SK-N-SH treated with all-trans-retinoic acid at 6 μM for 48 hours (cell line): Measurements from ENCODE around the gene HDDC2.

Experiments
- ATAC-seq: fragments of 200-7000 bp; cut with Tn5 transposase; 3 replicates; pipeline ENCODE4 v1.9.1; 2020; ENCODE audit warnings: mild to moderate bottlenecking, moderate library complexity
- ARNTL ChIP-seq: fragments of 450-650 bp; formaldehyde crosslinking; IDR thresholded peaks from 2 replicates; pipeline ENCODE4 v1.5.0; 2020; ENCODE audit warnings: low read depth, mild to moderate bottlenecking, moderate library complexity, borderline replicate concordance
- BACH2 ChIP-seq: fragments of 250-450 bp; sonication (Bioruptor Pico); IDR thresholded peaks from 2 replicates; pipeline ENCODE4 v1.9.0; 2021; ENCODE audit warnings: mild to moderate bottlenecking, borderline replicate concordance
- CSDC2 ChIP-seq: fragments of 250-450 bp; sonication (Bioruptor Pico); IDR thresholded peaks from 2 replicates; pipeline ENCODE4 v1.5.0; 2020; ENCODE audit warnings: mild to moderate bottlenecking, moderate library complexity
- ESRRG ChIP-seq: fragments of 250-450 bp; sonication (Bioruptor Pico); IDR thresholded peaks from 2 replicates; pipeline ENCODE4 v1.6.1; 2021; ENCODE audit warnings: mild to moderate bottlenecking
- GLIS3 ChIP-seq: fragments of 250-450 bp; sonication (Bioruptor Pico); IDR thresholded peaks from 2 replicates; pipeline ENCODE4 v1.5.0; 2020; ENCODE audit warnings: mild to moderate bottlenecking, moderate library complexity
- ISL1 ChIP-seq: fragments of 250-450 bp; sonication (Bioruptor Pico); IDR thresholded peaks from 2 replicates; pipeline ENCODE4 v2.1.2; 2022; ENCODE audit warnings: mild to moderate bottlenecking, moderate library complexity
- PATZ1 ChIP-seq: fragments of 250-450 bp; sonication (Bioruptor Pico); IDR thresholded peaks from 2 replicates; pipeline ENCODE4 v1.8.0; 2020; ENCODE audit warnings: mild to moderate bottlenecking, moderate library complexity, borderline replicate concordance
- POU6F1 ChIP-seq: fragments of 250-450 bp; sonication (Bioruptor Pico); IDR thresholded peaks from 2 replicates; pipeline ENCODE4 v1.8.0; 2021; ENCODE audit warnings: low read depth, mild to moderate bottlenecking, moderate library complexity, borderline replicate concordance
- PPARA ChIP-seq: fragments of 250-450 bp; sonication (Bioruptor Pico); IDR thresholded peaks from 2 replicates; pipeline ENCODE4 v1.5.0; 2020; ENCODE audit warnings: mild to moderate bottlenecking, borderline replicate concordance
- RARB ChIP-seq: fragments of 250-450 bp; sonication (Bioruptor Pico); IDR thresholded peaks from 2 replicates; pipeline ENCODE4 v1.8.0; 2021; ENCODE audit warnings: mild to moderate bottlenecking, moderate library complexity
- SNAI2 ChIP-seq: fragments of 250-450 bp; sonication (Bioruptor Pico); IDR thresholded peaks from 2 replicates; pipeline ENCODE4 v1.5.0; 2020; ENCODE audit warnings: mild to moderate bottlenecking, moderate library complexity
- TOX ChIP-seq: fragments of 250-450 bp; sonication (Bioruptor Pico); IDR thresholded peaks from 2 replicates; pipeline ENCODE4 v1.8.0; 2021; ENCODE audit warnings: mild to moderate bottlenecking, moderate library complexity, borderline replicate concordance
- TSHZ2 ChIP-seq: fragments of 250-450 bp; sonication (Bioruptor Pico); IDR thresholded peaks from 2 replicates; pipeline ENCODE4 v1.5.0; 2020; ENCODE audit warnings: mild to moderate bottlenecking, moderate library complexity
- ZC3H10 ChIP-seq: fragments of 250-450 bp; sonication (Bioruptor Pico); IDR thresholded peaks from 2 replicates; pipeline ENCODE4 v1.5.1; 2021; ENCODE audit warnings: mild to moderate bottlenecking, moderate library complexity
- ZFP3 ChIP-seq: fragments of 250-450 bp; sonication (Bioruptor Pico); IDR thresholded peaks from 2 replicates; pipeline ENCODE4 v1.5.0; 2020; ENCODE audit warnings: mild to moderate bottlenecking, moderate library complexity
- ZFP30 ChIP-seq: fragments of 450-650 bp; formaldehyde crosslinking; IDR thresholded peaks from 2 replicates; pipeline ENCODE4 v1.5.0; 2022; ENCODE audit warnings: mild to moderate bottlenecking, moderate library complexity
- ZNF565 ChIP-seq: fragments of 450-650 bp; formaldehyde crosslinking; conservative IDR thresholded peaks from 2 replicates; pipeline ENCODE4 v1.5.0; 2020; ENCODE audit warnings: low read depth, mild to moderate bottlenecking, moderate library complexity
- TF ChIP-seq, protein P1 (sequence below): fragments of 250-450 bp; sonication (Bioruptor Pico); IDR thresholded peaks from 2 replicates; pipeline ENCODE4 v1.5.1; 2021; ENCODE audit warnings: mild to moderate bottlenecking, moderate library complexity

The HDDC2 gene

GRCh38 chr6:125346201-125346925 lies 44.6 kb upstream of the HDDC2 start (continued):
- TF ChIP-seq POU6F1 (CRISPR knock-in tag) (no peak), PPARA (CRISPR knock-in tag) (no peak), CSDC2 (CRISPR knock-in tag) (no peak), ESRRG (CRISPR knock-in tag) (no peak), ZFP30 (CRISPR knock-in tag) (no peak), ARNTL (no peak), PATZ1 (no peak), TOX (CRISPR knock-in tag) (no peak), BACH2 (CRISPR knock-in tag) (no peak)

- TF ChIP-seq POU6F1 (CRISPR knock-in tag) = no peak
- TF ChIP-seq ZFP3 (CRISPR knock-in tag) = no peak
- no peak for TF ChIP-seq ARNTL
- TF ChIP-seq, protein P1, sequence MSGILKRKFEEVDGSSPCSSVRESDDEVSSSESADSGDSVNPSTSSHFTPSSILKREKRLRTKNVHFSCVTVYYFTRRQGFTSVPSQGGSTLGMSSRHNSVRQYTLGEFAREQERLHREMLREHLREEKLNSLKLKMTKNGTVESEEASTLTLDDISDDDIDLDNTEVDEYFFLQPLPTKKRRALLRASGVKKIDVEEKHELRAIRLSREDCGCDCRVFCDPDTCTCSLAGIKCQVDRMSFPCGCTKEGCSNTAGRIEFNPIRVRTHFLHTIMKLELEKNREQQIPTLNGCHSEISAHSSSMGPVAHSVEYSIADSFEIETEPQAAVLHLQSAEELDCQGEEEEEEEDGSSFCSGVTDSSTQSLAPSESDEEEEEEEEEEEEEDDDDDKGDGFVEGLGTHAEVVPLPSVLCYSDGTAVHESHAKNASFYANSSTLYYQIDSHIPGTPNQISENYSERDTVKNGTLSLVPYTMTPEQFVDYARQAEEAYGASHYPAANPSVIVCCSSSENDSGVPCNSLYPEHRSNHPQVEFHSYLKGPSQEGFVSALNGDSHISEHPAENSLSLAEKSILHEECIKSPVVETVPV (CRISPR knock-in tag) = no peak
- no peak for TF ChIP-seq ESRRG (CRISPR knock-in tag)
- TF ChIP-seq GLIS3 (CRISPR knock-in tag) = no peak
- TF ChIP-seq SNAI2 (CRISPR knock-in tag) = no peak
- no peak for TF ChIP-seq ISL1 (CRISPR knock-in tag)
- no peak for TF ChIP-seq BACH2 (CRISPR knock-in tag)
- TF ChIP-seq TSHZ2 (CRISPR knock-in tag) = no peak
- no peak for TF ChIP-seq ZNF565 (CRISPR knock-in tag)
- no peak for TF ChIP-seq TOX (CRISPR knock-in tag)
- no peak for TF ChIP-seq RARB
- TF ChIP-seq ZFP30 (CRISPR knock-in tag) = no peak
- TF ChIP-seq ZC3H10 = no peak
- no peak for ATAC-seq
Measured at GRCh38 chr6:125341460-125341859, 39.7 kb upstream of the HDDC2 start.

DNA sequence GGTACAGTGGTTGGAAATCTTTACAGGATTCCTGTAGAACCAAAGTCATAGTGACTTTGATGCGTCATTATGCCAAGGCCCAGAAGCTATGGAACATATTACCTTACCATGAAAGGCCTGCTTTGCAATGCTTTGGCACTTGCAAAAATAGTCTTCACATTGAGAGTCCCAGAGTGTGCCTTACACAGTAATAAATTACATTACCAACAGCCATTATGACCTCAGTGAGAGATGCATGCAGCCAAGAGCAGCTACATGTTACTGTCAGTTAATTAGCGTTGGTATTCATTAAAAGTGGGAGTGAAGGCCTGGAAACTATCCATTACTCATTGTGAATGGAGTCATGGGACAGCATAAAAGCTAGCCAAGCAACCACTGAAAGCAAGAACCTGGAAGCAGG lies 39.2 kb upstream of the HDDC2 start:
- ATAC-seq = no peak

More for the DNA sequence above, 39.2 kb upstream of the HDDC2 start:
- TF ChIP-seq ESRRG (CRISPR knock-in tag) = no peak
- no peak for TF ChIP-seq RARB
- TF ChIP-seq ZFP30 (CRISPR knock-in tag) = no peak
- TF ChIP-seq TOX (CRISPR knock-in tag) = no peak
- no peak for TF ChIP-seq BACH2 (CRISPR knock-in tag)
- no peak for TF ChIP-seq ZFP3 (CRISPR knock-in tag)
- TF ChIP-seq TSHZ2 (CRISPR knock-in tag) = no peak
- no peak for TF ChIP-seq SNAI2 (CRISPR knock-in tag)
- TF ChIP-seq ZC3H10 = no peak
